Progenitor cell of endocrine pancreas (in vitro differentiated cells): ENCODE results near the gene CMPK1. TPM values are rescaled to one million over a fixed set of nuclear protein-coding genes. Genes with fewer than 3 reads are reported as not detected.

ENCODE experiments used
- DNase-seq: peaks from one replicate; pipeline ENCODE4 v3.0.0; 2021; ENCODE audit warnings: low spot score; ENCODE audit not compliant: unreplicated experiment
- H3K27ac Mint-ChIP-seq: 2 replicates; pipeline ENCODE4 v1.8.0; 2021; ENCODE audit warnings: mild to moderate bottlenecking, moderate library complexity, mixed read lengths
- H3K27me3 Mint-ChIP-seq: 2 replicates; pipeline ENCODE4 v1.8.0; 2021; ENCODE audit warnings: mixed read lengths
- H3K36me3 Mint-ChIP-seq: 2 replicates; pipeline ENCODE4 v1.8.0; 2022; ENCODE audit warnings: mixed read lengths; ENCODE audit not compliant: insufficient read depth
- H3K4me1 Mint-ChIP-seq: 2 replicates; pipeline ENCODE4 v1.8.0; 2021; ENCODE audit warnings: low read depth, mixed read lengths
- H3K4me3 Mint-ChIP-seq: 2 replicates; pipeline ENCODE4 v1.8.0; 2021; ENCODE audit warnings: low read depth, mild to moderate bottlenecking, moderate library complexity, mixed read lengths
- H3K9me3 Mint-ChIP-seq: 2 replicates; pipeline ENCODE4 v1.8.0; 2021; ENCODE audit warnings: low read depth, mixed read lengths
- CTCF ChIP-seq: fragments of 200-600 bp; sonication (generic); IDR thresholded peaks from one replicate; pipeline ENCODE4 v1.5.0; 2021; ENCODE audit warnings: antibody characterized with exemption, mild to moderate bottlenecking; ENCODE audit not compliant: unreplicated experiment
- total RNA-seq: library from RNA; stranded (reverse); gene quantifications from 2 replicates; pipeline ENCODE4 v1.2.1, GENCODE V29; 2021

The CMPK1 gene
- total RNA-seq, 1 donor from 2014 or later, result 53.1 TPM

- Mint-ChIP-seq H3K9me3 (no peaks in the 10 kb centered on the region), H3K36me3 (peaks cover 10% of the 10 kb centered on the region), H3K4me3 (no peak overlapping the region), H3K27me3 (peaks cover 10% of the 10 kb centered on the region), H3K27ac (no peak overlapping the region), H3K4me1 (peaks cover 29% of the 10 kb centered on the region)
- no peak for DNase-seq
- TF ChIP-seq CTCF, result no peak
Observed at GRCh38 chr1:47386268-47386667, 52.7 kb downstream of the CMPK1 start.

- H3K36me3 Mint-ChIP-seq, result peaks cover 6% of the 10 kb centered on the region
- no peaks in the 10 kb centered on the region for H3K9me3 Mint-ChIP-seq
- no peak for TF ChIP-seq CTCF
- peaks cover 17% of the 10 kb centered on the region for H3K27me3 Mint-ChIP-seq
- H3K4me3 Mint-ChIP-seq, result no peak overlapping the region
- H3K4me1 Mint-ChIP-seq, result peaks cover 21% of the 10 kb centered on the region
- DNase-seq, result no peak
- H3K27ac Mint-ChIP-seq, result no peak overlapping the region
Observed at GRCh38 chr1:47388030-47388890, 54.7 kb downstream of the CMPK1 start.

GRCh38 chr1:47388891-47389238 lies 55.3 kb downstream of the CMPK1 start:
- Mint-ChIP-seq H3K27me3 (peaks cover 20% of the 10 kb centered on the region), H3K27ac (no peak overlapping the region), H3K4me1 (peaks cover 19% of the 10 kb centered on the region), H3K9me3 (no peaks in the 10 kb centered on the region), H3K4me3 (no peak overlapping the region), H3K36me3 (peaks cover 4% of the 10 kb centered on the region)
- DNase-seq, result peak; percentile 49
- TF ChIP-seq CTCF, result peak; percentile 73

- Mint-ChIP-seq H3K27me3 (peaks cover 26% of the 10 kb centered on the region), H3K36me3 (no peaks in the 10 kb centered on the region), H3K9me3 (no peaks in the 10 kb centered on the region), H3K27ac (peak overlapping the region; percentile 33), H3K4me1 (peaks cover 17% of the 10 kb centered on the region), H3K4me3 (no peak overlapping the region)
- TF ChIP-seq CTCF, result no peak
- DNase-seq, result no peak
Observed at GRCh38 chr1:47389731-47390130, 56.1 kb downstream of the CMPK1 start.

GRCh38 chr1:47390843-47391242 lies 57.3 kb downstream of the CMPK1 start:
- DNase-seq, result no peak
- Mint-ChIP-seq H3K27ac (peak overlapping the region; percentile 35), H3K9me3 (no peaks in the 10 kb centered on the region), H3K4me1 (peaks cover 17% of the 10 kb centered on the region), H3K27me3 (peaks cover 32% of the 10 kb centered on the region), H3K4me3 (no peak overlapping the region), H3K36me3 (no peaks in the 10 kb centered on the region)
- no peak for TF ChIP-seq CTCF
